Measurements from ENCODE around the gene SYCE3. TPM values are rescaled to one million over a fixed set of nuclear protein-coding genes. Genes with fewer than 3 reads are reported as not detected.

The SYCE3 gene
- polyA plus RNA-seq, 1 of the 3 experiments (the other 2 are of a cell fraction) = 3.6 TPM

DNA sequence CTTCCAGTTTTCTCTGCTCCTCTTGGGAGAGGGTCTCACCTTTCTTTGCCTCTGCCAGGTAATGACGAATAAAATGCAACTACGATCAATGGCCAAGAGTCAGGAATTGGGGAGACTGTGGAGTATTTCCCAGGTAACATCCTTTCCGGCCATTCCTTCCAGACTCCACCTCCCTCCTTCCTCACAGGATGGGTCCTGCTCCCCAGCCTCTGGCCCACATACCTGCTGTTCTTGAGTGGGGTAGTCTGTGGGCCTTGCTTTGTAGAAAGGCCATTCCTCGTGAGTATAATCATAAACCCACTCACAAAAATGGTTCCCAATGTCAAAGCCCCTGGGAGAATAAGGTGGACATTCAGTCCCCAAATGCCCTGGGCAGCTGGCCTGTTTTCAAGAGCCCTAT lies 17.0 kb upstream of the SYCE3 start (continued):
- TF ChIP-seq, protein P1, sequence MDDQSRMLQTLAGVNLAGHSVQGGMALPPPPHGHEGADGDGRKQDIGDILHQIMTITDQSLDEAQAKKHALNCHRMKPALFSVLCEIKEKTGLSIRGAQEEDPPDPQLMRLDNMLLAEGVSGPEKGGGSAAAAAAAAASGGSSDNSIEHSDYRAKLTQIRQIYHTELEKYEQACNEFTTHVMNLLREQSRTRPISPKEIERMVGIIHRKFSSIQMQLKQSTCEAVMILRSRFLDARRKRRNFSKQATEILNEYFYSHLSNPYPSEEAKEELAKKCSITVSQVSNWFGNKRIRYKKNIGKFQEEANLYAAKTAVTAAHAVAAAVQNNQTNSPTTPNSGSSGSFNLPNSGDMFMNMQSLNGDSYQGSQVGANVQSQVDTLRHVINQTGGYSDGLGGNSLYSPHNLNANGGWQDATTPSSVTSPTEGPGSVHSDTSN (IDR thresholded peaks at IDR 0.05) = no peak

- WGBS (ENCODE audit: low lambda C conversion rate) = 98% methylated on average over 7 of the region's 8 CpGs
- Histone ChIP-seq H3K36me3 (replicated peaks in 1 of 2; ENCODE audit: control insufficient read depth in 1 of 2, insufficient read depth in 2 of 2, low read length in 1 of 2) (peaks cover 0 to 40% of the 10 kb centered on the region in 2 experiments), H3K9ac (no peak overlapping the region), H3F3A (replicated peaks; ENCODE audit: insufficient read depth) (no peaks in the 10 kb centered on the region), H4K20me1 (ENCODE audit: insufficient read depth) (no peaks in the 10 kb centered on the region), H3K4me1 (ENCODE audit: control insufficient read depth in 1 of 2, insufficient read depth in 2 of 2, low read depth in 1 of 2, low read length in 1 of 2) (peaks cover 0 to 14% of the 10 kb centered on the region in 2 experiments; a peak in 1 of 4 replicates), H3K9me3 (no peaks in the 10 kb centered on the region), H3K79me2 (ENCODE audit: insufficient read depth) (peaks cover 23% of the 10 kb centered on the region; the same call in 1 of the 2 replicates), H2AFZ (ENCODE audit: low read depth) (no peak overlapping the region), H3K4me2 (no peak overlapping the region), H3K9me2 (no peaks in the 10 kb centered on the region), H3K27ac (ENCODE audit: low read depth in 2 of 2, low read length in 1 of 2) (no peak overlapping the region), H3K27me3 (ENCODE audit: insufficient read depth) (no peaks in the 10 kb centered on the region), H3K4me3 (ENCODE audit: low read depth in 2 of 2, low read length in 1 of 2) (no peak overlapping the region)
- POLR2A ChIA-PET = interaction anchor here (0.7 to 1.2 kb wide), 2 partner anchors 13 to 28 kb away, joined by 3 to 4 read pairs; no protein-coding TSS in a partner anchor
- DNase-seq = no peak
- TF ChIP-seq GABPA (IDR thresholded peaks at IDR 0.05; ENCODE audit: low read depth) = no peak
- TF ChIP-seq FOXJ3 (CRISPR knock-in tag; IDR thresholded peaks at IDR 0.05) = no peak
- no peak for TF ChIP-seq ZBTB33 (IDR thresholded peaks at IDR 0.05; ENCODE audit: borderline replicate concordance, low read depth)
- TF ChIP-seq TAF1 (IDR thresholded peaks at IDR 0.05; ENCODE audit: borderline replicate concordance, low read depth, low read length) = no peak
- no peak for TF ChIP-seq MXI1 (IDR thresholded peaks at IDR 0.05; ENCODE audit: low read depth, low read length)
- TF ChIP-seq NRF1 (IDR thresholded peaks at IDR 0.05; ENCODE audit: low read depth, low read length) = no peak
- TF ChIP-seq, protein P2, sequence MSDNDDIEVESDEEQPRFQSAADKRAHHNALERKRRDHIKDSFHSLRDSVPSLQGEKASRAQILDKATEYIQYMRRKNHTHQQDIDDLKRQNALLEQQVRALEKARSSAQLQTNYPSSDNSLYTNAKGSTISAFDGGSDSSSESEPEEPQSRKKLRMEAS (IDR thresholded peaks at IDR 0.05; ENCODE audit: low read depth) = no peak
- TF ChIP-seq, protein P1 (IDR thresholded peaks at IDR 0.05) = no peak
- no peak for TF ChIP-seq GATA2 (CRISPR knock-in tag; IDR thresholded peaks at IDR 0.05)
- no peak for TF ChIP-seq REST (IDR thresholded peaks at IDR 0.05; ENCODE audit: low read depth, low read length)
- no peak for TF ChIP-seq MEF2A (IDR thresholded peaks at IDR 0.05; ENCODE audit: borderline replicate concordance, low read depth)
- no peak for TF ChIP-seq TCF12 (IDR thresholded peaks at IDR 0.05)
- TF ChIP-seq RXRA (IDR thresholded peaks at IDR 0.05; ENCODE audit: borderline replicate concordance, low read depth) = no peak
- TF ChIP-seq, protein P3, sequence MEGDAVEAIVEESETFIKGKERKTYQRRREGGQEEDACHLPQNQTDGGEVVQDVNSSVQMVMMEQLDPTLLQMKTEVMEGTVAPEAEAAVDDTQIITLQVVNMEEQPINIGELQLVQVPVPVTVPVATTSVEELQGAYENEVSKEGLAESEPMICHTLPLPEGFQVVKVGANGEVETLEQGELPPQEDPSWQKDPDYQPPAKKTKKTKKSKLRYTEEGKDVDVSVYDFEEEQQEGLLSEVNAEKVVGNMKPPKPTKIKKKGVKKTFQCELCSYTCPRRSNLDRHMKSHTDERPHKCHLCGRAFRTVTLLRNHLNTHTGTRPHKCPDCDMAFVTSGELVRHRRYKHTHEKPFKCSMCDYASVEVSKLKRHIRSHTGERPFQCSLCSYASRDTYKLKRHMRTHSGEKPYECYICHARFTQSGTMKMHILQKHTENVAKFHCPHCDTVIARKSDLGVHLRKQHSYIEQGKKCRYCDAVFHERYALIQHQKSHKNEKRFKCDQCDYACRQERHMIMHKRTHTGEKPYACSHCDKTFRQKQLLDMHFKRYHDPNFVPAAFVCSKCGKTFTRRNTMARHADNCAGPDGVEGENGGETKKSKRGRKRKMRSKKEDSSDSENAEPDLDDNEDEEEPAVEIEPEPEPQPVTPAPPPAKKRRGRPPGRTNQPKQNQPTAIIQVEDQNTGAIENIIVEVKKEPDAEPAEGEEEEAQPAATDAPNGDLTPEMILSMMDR (IDR thresholded peaks at IDR 0.05) = no peak
- TF ChIP-seq FOSL2 (IDR thresholded peaks at IDR 0.05; ENCODE audit: borderline replicate concordance, low read depth) = no peak
- TF ChIP-seq POLR2AphosphoS5 (IDR thresholded peaks at IDR 0.05; ENCODE audit: low read depth, low read length) = no peak
- no peak for TF ChIP-seq USF1 (IDR thresholded peaks at IDR 0.05; ENCODE audit: borderline replicate concordance, low read depth)
- TF ChIP-seq CHD2 (IDR thresholded peaks at IDR 0.05; ENCODE audit: low read length, partially characterized antibody) = no peak
- no peak for TF ChIP-seq RCOR1 (IDR thresholded peaks at IDR 0.05; ENCODE audit: low read length)
- TF ChIP-seq JUND (IDR thresholded peaks at IDR 0.05) = no peak
- CTCF ChIA-PET = interaction anchor here (0.7 to 9.0 kb wide), 4 partner anchors 14 to 62 kb away, joined by 3 to 73 read pairs (median 4); partner anchors contain the start of gene SYCE3
Measured at GRCh38 chr22:50578776-50579310, 16.1 kb upstream of the SYCE3 start.
